Endothelial cell of umbilical vein (primary cell): ENCODE measurements around the gene ADGRG1.

Experiments
- CTCF ChIP-seq, 2 donors: IDR thresholded peaks; 1 replicate in 1 of 2; 2 replicates in 1 of 2; pipeline ENCODE4 v1.5.1; 2011; ENCODE audit warnings: low read length in 2 of 2, mild to moderate bottlenecking in 2 of 2, moderate library complexity in 2 of 2, control low read depth in 1 of 2, inconsistent platforms in 1 of 2, low read depth in 1 of 2; ENCODE audit not compliant: insufficient read depth in 1 of 2; ENCODE audit errors: extremely low read depth in 1 of 2
- EZH2 ChIP-seq: IDR thresholded peaks from 2 replicates; pipeline ENCODE4 v1.6.1; 2012; ENCODE audit warnings: borderline replicate concordance, low read depth, mild to moderate bottlenecking, moderate library complexity, low read length, inconsistent platforms; ENCODE audit not compliant: severe bottlenecking
- FOS ChIP-seq: IDR thresholded peaks from 2 replicates; pipeline ENCODE4 v1.6.1; 2011; ENCODE audit warnings: mild to moderate bottlenecking, low read length, moderate library complexity, borderline replicate concordance; ENCODE audit not compliant: insufficient read depth
- TF ChIP-seq, protein P1 (sequence below): IDR thresholded peaks from 2 replicates; pipeline ENCODE4 v1.6.1; 2011; ENCODE audit not compliant: insufficient read depth, insufficient read length

GRCh38 chr16:57686577-57686976 lies 58.1 kb downstream of the ADGRG1 start:
- TF ChIP-seq, protein P1, sequence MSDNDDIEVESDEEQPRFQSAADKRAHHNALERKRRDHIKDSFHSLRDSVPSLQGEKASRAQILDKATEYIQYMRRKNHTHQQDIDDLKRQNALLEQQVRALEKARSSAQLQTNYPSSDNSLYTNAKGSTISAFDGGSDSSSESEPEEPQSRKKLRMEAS = no peak
- TF ChIP-seq CTCF (IDR thresholded peaks at IDR 0.05; ENCODE audit: extremely low read depth in 1 of 2, insufficient read depth in 1 of 2, low read depth in 1 of 2, low read length in 2 of 2) = no peak
- TF ChIP-seq EZH2 = no peak
- no peak for TF ChIP-seq FOS
